GM12872 (cell line): Measurements from ENCODE around the gene NUP205.

Source experiments
- CTCF ChIP-seq: IDR thresholded peaks from 3 replicates; pipeline ENCODE4 v1.5.1; 2011; ENCODE audit warnings: low read depth, mild to moderate bottlenecking, low read length, moderate library complexity; ENCODE audit not compliant: insufficient read depth

NUP205 gene

DNA sequence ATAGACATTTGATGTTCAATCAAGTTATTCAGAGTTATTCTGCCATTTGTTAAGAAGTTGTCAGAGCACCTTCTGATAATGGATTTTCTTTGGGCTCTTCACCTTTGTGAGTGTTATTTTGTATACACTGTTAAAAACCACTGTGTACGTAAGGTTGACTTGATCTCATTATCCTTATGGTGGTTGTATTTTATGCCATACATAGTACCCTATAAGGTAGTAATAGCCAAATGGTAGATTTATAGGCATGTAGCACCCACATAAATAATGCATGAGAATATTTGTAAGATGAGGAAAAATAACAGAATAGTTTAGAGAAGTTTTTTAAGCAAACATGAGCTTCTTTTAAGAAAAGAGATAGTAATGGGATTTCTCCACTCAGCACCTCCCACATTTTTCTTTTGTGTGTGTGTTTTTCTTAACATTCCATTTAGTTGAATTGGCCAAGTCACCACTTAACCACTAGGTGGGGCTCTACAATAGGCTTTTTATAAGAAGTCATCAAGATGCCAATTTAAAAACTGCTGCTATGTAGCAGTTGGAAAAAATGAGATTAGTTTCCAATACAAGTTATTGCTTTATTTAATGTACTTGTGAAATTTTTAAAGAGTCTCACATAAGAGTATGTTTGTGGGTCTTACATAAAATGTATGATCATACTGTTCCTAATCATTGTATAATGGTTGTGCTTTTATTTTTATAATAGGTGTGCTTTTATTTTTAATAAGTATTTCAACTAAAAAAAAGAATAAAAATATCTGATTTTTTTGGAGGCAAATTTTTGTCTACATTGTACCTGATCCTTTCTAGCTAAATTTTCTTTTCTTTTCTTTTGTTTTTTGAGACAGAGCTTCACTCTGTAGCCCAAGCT, 63.5 kb downstream of the NUP205 start:
- peak; percentile 76 for TF ChIP-seq CTCF

DNA sequence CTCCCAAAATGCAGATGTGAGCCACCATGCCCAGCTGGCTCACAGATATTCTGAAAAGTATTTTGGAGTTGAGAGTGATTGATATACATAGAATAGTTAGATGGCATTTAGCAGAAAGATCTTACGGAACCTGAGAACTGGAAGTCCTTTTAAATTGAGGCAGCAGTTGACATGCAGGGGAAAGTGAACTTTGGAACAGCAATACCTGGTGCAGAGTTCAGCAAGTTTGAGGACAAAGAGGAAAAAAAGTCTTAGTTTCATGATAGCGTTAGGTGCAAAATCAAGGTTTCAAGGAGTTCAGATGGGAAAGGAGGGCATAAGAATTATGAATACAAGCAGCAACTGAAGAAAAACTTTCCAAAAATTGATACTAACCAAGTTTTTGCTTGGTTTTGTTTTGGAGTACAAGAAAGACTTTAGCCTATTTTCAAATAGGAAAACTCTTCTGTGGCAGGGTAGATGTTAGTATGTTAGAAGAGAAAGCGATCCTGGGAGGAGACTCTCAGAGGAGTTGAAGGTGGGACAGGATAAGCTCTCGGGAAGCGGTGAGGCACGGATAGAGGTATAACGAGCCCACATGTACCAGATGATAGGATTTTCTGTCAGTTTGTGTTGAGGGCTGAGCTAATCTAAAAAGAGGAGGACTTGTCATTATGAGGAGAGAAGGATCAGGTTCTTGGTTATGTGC, 76.6 kb downstream of the NUP205 start:
- no peak for TF ChIP-seq CTCF

DNA sequence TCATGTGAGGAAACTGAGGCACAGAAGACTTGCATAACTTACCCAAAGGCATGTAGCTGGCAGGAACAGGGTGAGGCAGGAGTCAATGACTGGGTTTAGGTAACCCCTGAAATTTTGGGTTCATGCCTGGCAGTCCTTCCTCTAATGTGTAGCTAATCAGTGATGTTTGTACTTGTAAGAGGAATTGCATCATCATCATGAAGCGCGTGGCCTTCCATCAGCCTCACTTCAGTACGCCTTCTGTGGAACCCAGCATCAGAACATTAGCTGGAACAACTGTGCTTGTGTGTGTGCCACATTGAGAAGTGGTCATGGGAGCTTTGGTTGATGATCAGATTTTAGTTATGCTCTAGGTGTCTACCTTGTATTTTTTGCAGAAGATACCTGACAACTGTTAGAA, 86.4 kb downstream of the NUP205 start:
- no peak for TF ChIP-seq CTCF

GRCh38 chr7:135644729-135645128, 87.0 kb downstream of the NUP205 start:
- TF ChIP-seq CTCF: no peak

DNA sequence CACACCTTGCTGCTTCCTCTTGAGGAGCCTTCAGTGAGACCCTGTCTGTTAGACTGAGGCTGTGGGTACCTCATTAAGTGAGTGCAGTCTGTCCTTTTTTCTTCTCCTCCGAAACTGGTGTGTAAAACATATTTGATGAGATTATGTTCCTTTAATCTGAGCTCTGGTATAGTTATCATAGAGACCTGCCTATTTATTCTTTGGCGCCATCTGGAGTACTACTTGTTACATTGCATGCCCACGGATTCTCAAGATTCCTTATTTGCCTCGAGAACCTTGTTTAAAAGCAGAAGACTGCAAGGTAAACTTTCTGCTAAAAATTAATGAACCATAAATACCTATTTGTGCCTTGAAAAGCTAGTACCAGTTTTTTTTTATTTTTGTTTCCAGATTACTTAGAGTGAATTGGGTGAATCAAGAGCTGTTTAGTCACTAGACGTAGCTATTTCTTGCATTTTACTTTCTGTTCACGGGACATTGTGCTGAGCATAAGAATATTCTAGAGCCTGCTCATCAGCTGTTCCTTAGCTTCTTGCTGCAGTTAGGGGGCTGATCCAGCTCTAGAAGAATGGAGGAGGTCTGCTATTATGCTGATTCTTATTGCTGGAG, 87.7 kb downstream of the NUP205 start:
- TF ChIP-seq CTCF: peak; percentile 63; the same call in 2 of the 3 replicates

GRCh38 chr7:135647755-135648154, 90.0 kb downstream of the NUP205 start:
- TF ChIP-seq CTCF: no peak

GRCh38 chr7:135648235-135648634, 90.5 kb downstream of the NUP205 start:
- no peak for TF ChIP-seq CTCF
